Left forelimb (tissue), 1 donor: ENCODE data around the gene ZYG11B.
"Not testable (repeated sequence)": the region's sequence is repeated elsewhere in the genome, so short reads cannot be mapped to it uniquely, and the experiment has no call there.

Source experiments
- DNase-seq: peaks from one replicate; pipeline ENCODE4 v3.0.0-alpha.2; 2018; ENCODE audit warnings: low spot score

The ZYG11B gene

DNA sequence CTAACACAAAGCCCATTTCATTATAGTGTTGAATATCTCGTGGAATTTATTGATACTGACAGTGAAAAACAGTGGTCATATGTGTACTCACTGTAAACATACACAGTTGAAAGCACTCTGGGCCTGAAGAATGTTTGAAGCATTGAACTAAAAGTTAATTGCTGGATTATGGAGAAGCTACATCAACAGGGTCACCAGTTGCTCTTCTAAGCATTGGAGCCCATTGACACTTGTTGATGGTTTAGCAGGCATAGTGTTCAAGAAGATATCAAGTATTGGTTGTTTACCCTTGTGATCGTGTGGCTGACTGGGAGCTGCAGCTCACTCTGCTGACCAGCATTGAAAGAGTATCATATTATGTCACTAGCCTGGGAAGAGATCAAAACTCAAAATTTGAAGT is 126.6 kb downstream of the ZYG11B start:
- no peak for DNase-seq

DNA sequence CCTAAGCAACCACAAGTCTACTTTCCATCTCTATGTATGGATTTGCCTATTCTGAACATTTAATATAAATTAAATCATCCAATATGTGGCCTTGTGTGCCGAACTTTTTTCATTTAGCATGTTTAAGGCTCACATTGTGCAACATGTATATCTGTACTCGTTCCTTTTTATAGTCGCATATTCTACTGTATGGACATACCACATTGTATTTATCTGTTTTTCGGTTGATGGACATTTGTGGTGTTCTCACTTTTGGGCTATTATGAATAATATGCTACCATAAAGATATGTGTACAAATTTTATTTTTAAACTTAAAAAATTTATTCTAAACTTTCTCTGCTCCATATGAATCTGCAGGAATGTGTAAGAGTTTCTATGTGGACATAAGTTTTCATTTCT is 129.3 kb downstream of the ZYG11B start:
- DNase-seq, result no peak

DNA sequence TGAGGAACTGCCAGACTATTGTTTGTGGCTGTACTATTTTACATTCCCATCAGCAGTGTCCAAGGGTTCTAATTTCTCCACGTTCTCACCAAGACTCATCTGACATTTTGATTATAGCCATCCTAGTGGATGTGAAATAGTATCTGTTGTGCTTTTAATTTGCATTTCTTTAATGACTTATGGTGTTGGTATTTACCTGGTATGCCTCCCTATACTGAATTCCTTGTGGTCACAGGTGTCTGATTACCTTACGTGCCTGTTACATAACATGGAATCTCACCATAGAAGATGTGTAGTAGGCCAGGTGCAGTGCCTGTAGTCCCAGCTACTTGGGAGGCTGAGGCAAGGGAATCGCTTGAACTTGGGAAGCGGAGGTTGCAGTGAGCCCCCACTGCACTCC is 129.8 kb downstream of the ZYG11B start:
- no peak for DNase-seq

GRCh38 chr1:52857443-52857842 is 131.2 kb downstream of the ZYG11B start:
- no peak for DNase-seq

GRCh38 chr1:52862666-52863458 is 136.6 kb downstream of the ZYG11B start:
- DNase-seq, result no peak

GRCh38 chr1:52867087-52867863 is 141.0 kb downstream of the ZYG11B start:
- DNase-seq, result no peak

GRCh38 chr1:52869727-52870126 is 143.5 kb downstream of the ZYG11B start:
- DNase-seq, result not testable (repeated sequence)

- DNase-seq, result no peak
Measured at GRCh38 chr1:52876843-52877242, 150.6 kb downstream of the ZYG11B start.
